Smooth muscle cell (in vitro differentiated cells): ENCODE results near the gene ZC3H18. TPM values are rescaled to one million over a fixed set of nuclear protein-coding genes. Genes with fewer than 3 reads are reported as not detected.

ENCODE experiments used
- DNase-seq: peaks from one replicate; lab custom pipeline; 2025; ENCODE audit not compliant: unreplicated experiment; lab: John Stamatoyannopoulos, UW
- H2AFZ ChIP-seq: fragments of 200-600 bp; sonication (generic); 2 replicates; pipeline ENCODE4 v1.6.0; 2016; ENCODE audit warnings: antibody characterized with exemption, low read depth, mild to moderate bottlenecking
- H3F3A ChIP-seq: fragments of 200-600 bp; sonication (generic); 2 replicates; pipeline ENCODE4 v1.6.0; 2017; ENCODE audit warnings: antibody characterized with exemption, low read depth
- H3K27ac ChIP-seq: fragments of 200-600 bp; sonication (generic); 2 replicates; pipeline ENCODE4 v1.5.1; 2016; ENCODE audit warnings: low read depth, mild to moderate bottlenecking
- H3K27me3 ChIP-seq: fragments of 200-600 bp; sonication (generic); 2 replicates; pipeline ENCODE4 v1.6.1; 2016; ENCODE audit warnings: low read depth, mild to moderate bottlenecking
- H3K36me3 ChIP-seq: fragments of 200-600 bp; sonication (generic); 2 replicates; pipeline ENCODE4 v1.5.1; 2016; ENCODE audit warnings: low read depth
- H3K4me1 ChIP-seq: fragments of 200-600 bp; sonication (generic); 2 replicates; pipeline ENCODE4 v1.5.1; 2016; ENCODE audit warnings: low read depth
- H3K4me2 ChIP-seq: fragments of 200-600 bp; sonication (generic); 2 replicates; pipeline ENCODE4 v1.6.0; 2016; ENCODE audit warnings: mild to moderate bottlenecking
- H3K4me3 ChIP-seq: fragments of 200-600 bp; sonication (generic); 2 replicates; pipeline ENCODE4 v1.5.1; 2016; ENCODE audit warnings: mild to moderate bottlenecking
- H3K79me2 ChIP-seq: fragments of 200-600 bp; sonication (generic); 2 replicates; pipeline ENCODE4 v1.6.0; 2016; ENCODE audit warnings: low read depth, mild to moderate bottlenecking
- H3K9ac ChIP-seq: fragments of 200-600 bp; sonication (generic); 2 replicates; pipeline ENCODE4 v1.6.0; 2016; ENCODE audit warnings: low read depth
- H3K9me3 ChIP-seq: fragments of 200-600 bp; sonication (generic); replicated peaks from 2 replicates; pipeline ENCODE4 v1.5.1; 2016; ENCODE audit warnings: low read depth
- H4K20me1 ChIP-seq: fragments of 200-600 bp; sonication (generic); 2 replicates; pipeline ENCODE4 v1.6.0; 2016; ENCODE audit warnings: low read depth
- CTCF ChIP-seq: fragments of 200-600 bp; sonication (generic); IDR thresholded peaks from 2 replicates; pipeline ENCODE4 v1.5.1; 2017; ENCODE audit warnings: borderline replicate concordance, mild to moderate bottlenecking, antibody characterized with exemption; ENCODE audit not compliant: insufficient read depth, poor library complexity, severe bottlenecking
- WGBS: methylation state at CpG from one replicate; pipeline ENCODE4 v1.1.7; 2016; ENCODE audit warnings: low lambda C conversion rate; 5-methylcytosine and 5-hydroxymethylcytosine counted together
- polyA plus RNA-seq: library from polyadenylated mRNA; unstranded; fragments of >200 nt; fragmentation: Nextera tagmentation; extraction: Ambion mirVana; gene quantifications from 2 replicates; pipeline ENCODE4 v1.2.1, GENCODE V29; 2016
- total RNA-seq: library from RNA; depleted of rRNA; stranded (reverse); fragments of >200 nt; gene quantifications from 2 replicates; pipeline ENCODE4 v1.2.3, GENCODE V29; 2014

ZC3H18 gene
- total and polyA plus RNA-seq, 2 experiments from 2014 or later = 14.6 to 30.4 TPM

- Histone ChIP-seq H3F3A (no peaks in the 10 kb centered on the region), H3K36me3 (no peaks in the 10 kb centered on the region), H3K9ac (no peak overlapping the region), H3K4me3 (no peak overlapping the region), H3K9me3 (no peaks in the 10 kb centered on the region), H3K4me1 (peaks cover 5% of the 10 kb centered on the region), H3K79me2 (peaks cover 38% of the 10 kb centered on the region), H3K27ac (no peak overlapping the region), H3K27me3 (no peaks in the 10 kb centered on the region), H3K4me2 (no peak overlapping the region), H2AFZ (no peak overlapping the region), H4K20me1 (peaks cover 63% of the 10 kb centered on the region)
- no peak for DNase-seq
- no peak for TF ChIP-seq CTCF
- WGBS = 97% methylated on average over 19 of the region's 19 CpGs
Observed at GRCh38 chr16:88657371-88657770, 87.2 kb downstream of the ZC3H18 start.

- no peaks in the 10 kb centered on the region for H3K9me3 ChIP-seq
- H3K36me3 ChIP-seq = no peaks in the 10 kb centered on the region
- WGBS = 96% methylated on average over 12 of the region's 15 CpGs
- peaks cover 48% of the 10 kb centered on the region for H3K79me2 ChIP-seq
- H2AFZ ChIP-seq = no peak overlapping the region
- no peak overlapping the region for H3K4me3 ChIP-seq
- no peak overlapping the region for H3K4me2 ChIP-seq
- H4K20me1 ChIP-seq = peaks cover 65% of the 10 kb centered on the region
- no peaks in the 10 kb centered on the region for H3K27me3 ChIP-seq
- peaks cover 5% of the 10 kb centered on the region for H3K4me1 ChIP-seq
- no peak overlapping the region for H3K27ac ChIP-seq
- no peak overlapping the region for H3K9ac ChIP-seq
- H3F3A ChIP-seq = no peaks in the 10 kb centered on the region
- TF ChIP-seq CTCF = no peak
- no peak for DNase-seq
Observed at GRCh38 chr16:88658714-88659113, 88.5 kb downstream of the ZC3H18 start.

GRCh38 chr16:88659160-88659559, 89.0 kb downstream of the ZC3H18 start:
- no peaks in the 10 kb centered on the region for H3K9me3 ChIP-seq
- H3K27ac ChIP-seq = no peak overlapping the region
- no peaks in the 10 kb centered on the region for H3K36me3 ChIP-seq
- no peak overlapping the region for H3K4me2 ChIP-seq
- DNase-seq = no peak
- WGBS = 97% methylated on average over 25 of the region's 25 CpGs
- peaks cover 65% of the 10 kb centered on the region for H4K20me1 ChIP-seq
- no peaks in the 10 kb centered on the region for H3K27me3 ChIP-seq
- no peak overlapping the region for H2AFZ ChIP-seq
- peaks cover 5% of the 10 kb centered on the region for H3K4me1 ChIP-seq
- H3K9ac ChIP-seq = no peak overlapping the region
- H3K4me3 ChIP-seq = no peak overlapping the region
- TF ChIP-seq CTCF = no peak
- H3K79me2 ChIP-seq = peaks cover 50% of the 10 kb centered on the region
- H3F3A ChIP-seq = no peaks in the 10 kb centered on the region

- DNase-seq = no peak
- WGBS = 67% methylated on average over 10 of the region's 10 CpGs
- Histone ChIP-seq H3K9ac (no peak overlapping the region), H3K36me3 (no peaks in the 10 kb centered on the region), H3K4me1 (peaks cover 5% of the 10 kb centered on the region), H3K9me3 (no peaks in the 10 kb centered on the region), H3K79me2 (peaks cover 55% of the 10 kb centered on the region), H3K27me3 (no peaks in the 10 kb centered on the region), H4K20me1 (peaks cover 58% of the 10 kb centered on the region), H3K27ac (no peak overlapping the region), H3F3A (no peaks in the 10 kb centered on the region), H3K4me2 (peak overlapping the region; percentile 100), H3K4me3 (peak overlapping the region; percentile 85), H2AFZ (no peak overlapping the region)
- TF ChIP-seq CTCF = no peak
Observed at GRCh38 chr16:88661468-88661867, 91.3 kb downstream of the ZC3H18 start.
